ENCODE measurements around the gene COL1A2.

- no peak for TF ChIP-seq CTCF (IDR thresholded peaks at IDR 0.05)
- no peak for TF ChIP-seq ZFX (IDR thresholded peaks at IDR 0.05; ENCODE audit: borderline replicate concordance)
Measured at GRCh38 chr7:94418851-94419250, 24.2 kb downstream of the COL1A2 start.
